Left lobe of liver (tissue), 2 donors: ENCODE measurements around the gene PDE1A. TPM values are rescaled to one million over a fixed set of nuclear protein-coding genes. Genes with fewer than 3 reads are reported as not detected.
"Not testable (repeated sequence)": the region's sequence is repeated elsewhere in the genome, so short reads cannot be mapped to it uniquely, and the experiment has no call there.

Experiments
- ATAC-seq: fragments of 200-7000 bp; cut with Tn5 transposase; one replicate; pipeline ENCODE4 v1.9.1; 2020; ENCODE audit warnings: mild to moderate bottlenecking, moderate library complexity
- DNase-seq: peaks from one replicate; pipeline ENCODE4 v3.0.0-alpha.2; 2020; ENCODE audit warnings: low spot score
- total RNA-seq: library from RNA; stranded (reverse); gene quantifications from one replicate; pipeline ENCODE4 v1.2.1, GENCODE V29; 2021
- donor health status: DM: no; HTN: no; CAD: no; lungs with moderate emphysema.
- donor health status: DM: no; HTN: yes; CAD: no.

PDE1A gene
- total RNA-seq, 1 donor from 2014 or later = 1.1 TPM

DNA sequence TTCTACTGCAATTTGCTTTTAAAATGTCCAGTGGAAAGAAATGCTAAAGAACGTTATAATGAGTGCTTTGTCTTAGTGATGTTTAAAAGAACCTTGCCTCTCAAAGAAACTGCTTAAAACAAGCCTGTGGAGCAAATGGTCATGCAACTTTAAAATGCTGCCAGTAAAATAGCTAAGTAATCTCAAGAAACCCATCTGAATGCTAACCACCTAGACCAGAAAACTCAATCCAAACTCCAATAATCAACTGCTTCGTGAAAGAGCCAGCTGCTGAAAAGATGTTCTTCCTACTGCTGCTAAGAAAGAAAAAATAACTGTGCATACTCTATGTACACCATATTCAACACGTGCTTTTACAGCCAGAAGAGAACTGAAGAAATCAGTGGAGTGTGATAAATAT, 145.6 kb downstream of the PDE1A start:
- DNase-seq = no peak
- no peak for ATAC-seq

DNA sequence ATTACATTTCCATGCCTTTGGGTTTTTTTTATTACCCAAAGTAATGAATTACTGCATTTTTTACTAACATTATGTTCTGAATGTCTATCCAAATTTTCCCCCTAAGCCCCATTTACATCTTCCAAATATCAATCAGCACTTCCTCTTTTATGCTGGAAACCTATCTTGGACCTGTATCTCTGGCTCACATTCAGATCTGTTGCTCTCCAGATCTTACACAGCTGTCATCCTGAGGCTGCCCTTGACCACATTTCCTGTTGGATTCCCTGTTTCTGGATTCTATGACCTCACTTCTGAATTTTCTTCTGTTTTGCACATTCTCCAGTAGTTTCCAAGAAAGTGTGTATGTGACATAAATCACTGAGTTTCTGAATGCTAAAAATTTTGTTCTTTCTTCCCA, 146.7 kb downstream of the PDE1A start:
- DNase-seq (no peak), ATAC-seq (no peak)

DNA sequence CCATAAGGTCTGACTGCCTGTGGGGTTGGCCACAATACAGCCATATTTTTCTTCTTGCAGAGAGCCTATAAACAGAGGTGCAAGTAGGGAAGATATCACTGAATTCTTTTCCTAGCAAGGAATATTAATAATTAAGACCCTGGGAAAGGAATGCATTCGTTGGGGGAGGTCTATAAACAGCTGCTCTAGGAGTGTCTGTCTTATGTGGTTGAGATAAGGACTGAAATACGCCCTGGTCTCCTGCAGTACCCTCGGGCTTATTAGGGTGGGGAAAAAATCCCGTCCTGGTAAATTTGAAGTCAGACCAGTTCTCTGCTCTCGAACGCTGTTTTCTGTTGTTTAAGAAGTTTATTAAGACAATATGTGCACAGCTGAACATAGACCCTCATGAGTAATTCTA, 150.2 kb downstream of the PDE1A start:
- DNase-seq, ATAC-seq: not testable (repeated sequence)

DNA sequence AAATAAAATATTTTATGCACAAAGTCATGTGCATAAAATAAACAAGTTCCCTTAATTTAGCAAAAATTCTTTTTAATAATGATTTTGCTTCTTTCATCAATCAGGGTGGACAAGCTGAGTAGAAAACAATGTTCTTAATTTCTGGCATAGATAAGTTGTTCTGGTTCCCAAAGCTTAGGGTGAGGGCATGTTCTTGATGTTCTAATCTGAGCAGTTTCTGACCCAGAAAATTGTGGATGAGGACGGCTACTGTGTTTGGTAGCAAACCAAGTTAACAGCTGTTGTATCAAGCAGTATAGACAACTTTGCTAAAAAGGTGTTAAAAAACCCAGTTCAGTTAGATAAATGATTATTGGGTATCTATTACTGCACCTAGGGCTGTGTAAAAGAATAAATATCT, 158.9 kb downstream of the PDE1A start:
- no peak for DNase-seq
- ATAC-seq = no peak

DNA sequence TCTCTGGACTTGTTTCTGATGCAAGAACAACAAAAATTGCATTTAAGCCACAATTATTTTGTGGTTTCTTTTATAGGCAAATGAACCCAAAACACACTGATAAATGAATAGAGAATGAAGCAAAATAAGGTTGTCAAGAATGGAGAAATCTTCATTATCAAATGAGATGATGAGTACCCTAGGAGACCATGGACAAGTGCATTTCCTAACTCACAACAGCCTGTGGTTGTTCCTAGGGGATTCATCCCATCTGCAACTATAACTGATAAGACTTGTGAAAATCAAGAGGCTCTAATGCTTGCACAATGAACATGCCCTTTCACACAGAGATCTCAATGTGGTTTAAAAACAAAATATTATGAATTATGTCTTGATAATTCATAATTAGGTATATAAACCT, 159.9 kb downstream of the PDE1A start:
- ATAC-seq = no peak
- DNase-seq = no peak

DNA sequence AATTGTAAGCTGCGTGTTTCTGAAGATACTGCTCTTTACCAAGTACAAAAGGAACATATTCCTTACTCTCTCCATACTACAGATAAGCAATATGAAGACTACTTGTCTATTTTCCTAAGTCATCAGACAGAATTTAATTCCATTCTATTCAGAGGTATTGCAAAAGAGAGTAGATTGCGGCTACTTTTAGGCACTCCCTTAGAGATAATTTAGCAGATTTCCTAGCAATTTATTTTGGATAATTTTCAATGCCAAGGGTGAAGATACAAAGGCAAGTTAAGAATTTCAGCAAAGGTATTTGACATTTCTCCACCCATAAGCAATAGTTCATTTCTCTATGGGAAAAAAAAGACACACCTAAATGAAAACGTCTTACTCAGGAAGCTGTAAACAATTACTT, 161.1 kb downstream of the PDE1A start:
- DNase-seq (no peak), ATAC-seq (no peak)

DNA sequence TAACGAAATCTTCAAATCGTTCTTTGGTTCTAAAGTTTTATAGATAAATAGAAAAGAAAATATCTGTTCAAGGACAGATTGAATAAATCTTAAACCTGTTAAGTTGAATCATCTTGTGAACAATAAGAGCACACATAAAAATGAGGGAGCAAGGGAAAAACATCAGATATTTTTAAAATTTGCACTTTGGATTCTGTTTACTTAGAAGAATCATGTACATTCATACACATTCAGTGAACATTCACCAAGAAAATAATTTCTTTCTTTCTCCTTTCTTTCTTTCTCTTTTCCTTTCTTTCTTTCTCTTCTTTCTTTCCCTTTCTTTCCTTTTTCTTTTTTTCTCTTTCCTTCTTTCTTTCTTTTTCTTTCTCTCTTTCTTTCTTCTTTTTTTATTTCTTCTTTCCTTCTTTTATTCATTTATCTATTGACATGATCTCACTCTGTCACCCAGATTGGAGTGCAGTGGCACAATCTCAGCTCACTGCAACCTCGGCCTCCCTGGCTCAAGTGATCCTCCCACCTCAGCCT, 164.9 kb downstream of the PDE1A start:
- no peak for DNase-seq
- no peak for ATAC-seq

DNA sequence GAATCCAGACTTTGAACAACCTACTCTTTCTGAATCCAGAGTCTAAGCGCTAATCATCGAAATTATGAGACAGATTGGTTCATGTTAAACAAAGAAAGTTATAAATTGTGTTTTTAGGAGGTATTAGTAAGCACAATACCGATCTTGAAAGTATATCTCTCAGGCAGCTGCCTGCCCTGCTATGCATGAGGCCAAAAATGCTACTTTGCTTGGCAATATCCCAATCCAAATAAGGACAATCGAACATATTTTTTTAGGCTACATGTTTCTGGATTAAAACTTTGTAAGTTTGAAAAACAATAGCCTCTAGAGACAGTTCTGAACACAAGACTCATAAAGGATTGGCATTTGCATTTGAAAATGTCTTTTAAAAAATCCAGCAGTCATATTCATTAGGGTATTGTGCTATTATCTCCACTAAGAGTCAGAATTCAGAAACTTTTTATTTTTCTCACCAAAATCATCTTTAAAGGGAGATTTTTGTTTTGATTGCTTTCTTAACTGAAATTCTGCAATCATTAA, 167.1 kb downstream of the PDE1A start:
- no peak for DNase-seq

DNA sequence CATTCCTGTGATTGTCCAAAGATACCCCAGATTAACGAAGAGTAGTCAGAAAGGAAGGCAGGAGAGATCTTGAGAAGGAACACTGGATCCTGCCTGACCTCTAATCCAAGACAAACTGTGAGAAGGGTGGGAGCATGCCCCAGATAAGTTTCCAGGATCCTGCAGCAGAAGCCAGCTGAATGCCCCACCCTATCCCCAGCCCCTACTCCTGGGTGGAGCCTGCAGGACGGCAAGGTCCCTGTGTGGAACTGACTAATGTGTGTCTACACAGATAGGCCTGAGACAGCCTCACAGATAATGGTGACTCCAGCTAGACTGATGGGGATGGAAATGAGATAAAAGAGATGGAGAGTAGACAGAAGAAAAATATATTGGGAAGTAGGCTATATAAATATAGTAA, 174.3 kb downstream of the PDE1A start:
- DNase-seq (no peak), ATAC-seq (no peak)

More for the DNA sequence above, 167.1 kb downstream of the PDE1A start:
- no peak for ATAC-seq

DNA sequence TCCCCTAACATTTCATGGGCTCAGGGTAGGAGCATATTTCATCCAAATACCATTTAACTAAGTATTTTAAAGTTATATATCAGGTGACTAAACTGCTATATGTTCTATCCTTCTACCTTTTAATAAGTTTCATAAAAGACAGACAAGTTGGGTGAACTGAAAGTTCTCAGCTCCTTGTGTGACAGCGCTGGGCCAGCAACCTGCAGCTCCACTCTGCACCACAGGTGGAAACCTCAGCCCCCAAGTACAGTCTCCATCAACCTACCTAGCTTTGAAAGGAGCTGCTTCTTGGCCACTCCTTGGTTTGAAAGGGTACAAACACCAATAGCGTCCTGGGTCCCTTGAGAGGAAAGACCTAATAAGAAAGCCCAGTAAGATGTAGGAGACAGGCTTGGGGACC, 177.9 kb downstream of the PDE1A start:
- DNase-seq (no peak), ATAC-seq (no peak)

DNA sequence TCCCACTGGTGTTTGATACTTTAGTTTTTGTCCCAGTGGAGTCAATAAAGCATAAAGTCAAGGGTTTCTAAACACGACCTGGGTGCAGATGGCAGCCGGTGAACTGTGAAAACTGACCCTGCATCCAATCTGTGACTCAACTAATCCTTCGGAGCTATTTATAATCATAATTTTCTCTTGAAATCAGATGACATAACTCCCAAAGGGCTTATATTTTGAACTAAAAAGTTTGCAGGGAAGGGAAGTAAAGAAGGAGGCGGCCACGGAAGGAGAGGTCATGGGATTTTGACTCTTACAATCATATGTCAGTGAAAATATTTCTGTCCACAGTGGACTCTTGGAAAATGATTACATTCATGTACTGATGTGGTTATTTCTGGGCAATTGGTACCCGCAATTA, 178.5 kb downstream of the PDE1A start:
- no peak for ATAC-seq
- DNase-seq = no peak

DNA sequence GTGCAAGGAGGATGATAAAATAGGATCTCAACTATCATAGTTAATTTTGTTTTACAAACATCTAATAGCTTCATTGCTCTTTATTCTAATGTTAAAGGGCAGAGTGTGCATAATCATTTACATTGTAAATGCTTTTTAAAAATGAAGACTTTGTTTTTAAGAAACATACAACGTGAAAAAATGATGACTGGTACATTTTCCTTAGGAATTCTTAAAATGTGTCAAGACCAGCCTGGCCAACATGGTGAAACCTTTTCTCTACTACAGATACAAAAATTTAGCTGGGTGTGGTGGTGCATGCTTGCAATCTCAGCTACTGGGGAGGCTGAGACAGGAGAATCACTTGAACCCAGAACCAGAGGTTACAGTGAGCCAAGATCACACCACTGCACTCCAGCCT, 179.0 kb downstream of the PDE1A start:
- ATAC-seq (no peak), DNase-seq (no peak)

DNA sequence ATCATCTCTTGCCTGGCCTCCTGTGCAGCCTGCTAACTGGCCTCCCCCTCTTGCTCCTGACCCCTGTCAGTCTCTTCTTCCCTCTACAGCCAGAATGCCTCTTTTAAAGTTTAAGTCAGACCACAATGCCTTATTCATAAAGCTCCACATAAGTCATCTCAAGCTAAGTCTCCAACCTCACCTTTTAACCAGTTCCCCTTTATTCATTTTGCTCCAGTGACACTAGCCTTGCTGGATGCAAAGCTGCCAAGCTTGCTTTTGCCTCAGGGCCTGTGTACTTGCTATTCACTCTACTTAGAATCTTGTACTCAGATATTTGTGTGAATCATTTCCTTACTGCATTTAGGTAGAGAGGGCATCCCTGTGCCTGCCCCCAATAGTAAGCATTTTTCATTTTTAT, 180.9 kb downstream of the PDE1A start:
- no peak for ATAC-seq
- DNase-seq = no peak

DNA sequence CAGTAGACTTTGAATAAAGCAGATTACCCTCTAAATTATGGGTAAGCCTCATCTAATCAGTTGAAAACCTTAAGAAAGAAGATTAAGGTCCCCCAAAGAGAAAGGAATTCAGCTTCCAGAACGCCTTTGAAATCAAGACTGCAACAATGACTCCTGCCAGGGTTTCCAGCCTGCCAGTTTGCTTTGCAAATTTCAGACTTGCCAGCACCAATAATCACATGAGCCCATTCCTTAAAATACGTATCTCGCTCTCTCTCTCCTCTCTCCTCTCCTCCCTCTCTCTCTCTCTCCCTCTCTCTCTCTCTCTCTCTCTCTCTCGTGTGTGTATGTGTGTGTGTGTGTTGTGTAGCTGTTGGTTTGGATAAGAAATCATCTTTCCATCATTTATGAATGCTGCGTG, 184.2 kb downstream of the PDE1A start:
- DNase-seq (no peak), ATAC-seq (no peak)

DNA sequence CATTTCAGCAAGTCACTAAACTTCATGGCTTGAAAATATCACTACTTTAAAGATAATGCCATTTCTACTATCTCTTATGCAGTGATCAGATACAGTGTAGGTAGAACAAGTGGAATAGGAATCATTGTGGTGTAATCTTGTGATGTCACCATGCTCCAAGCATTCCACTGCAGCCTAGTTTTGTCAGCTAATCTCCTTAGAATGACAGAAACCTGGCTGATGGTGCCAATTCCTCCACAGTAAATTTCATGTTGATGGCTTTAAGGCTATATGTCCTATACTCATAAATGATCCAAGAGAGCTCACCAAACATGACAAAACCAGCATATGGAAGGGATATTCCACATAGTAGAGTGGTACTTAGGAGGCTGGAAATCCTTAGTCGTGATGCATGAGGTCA, 184.9 kb downstream of the PDE1A start:
- ATAC-seq (no peak), DNase-seq (no peak)

DNA sequence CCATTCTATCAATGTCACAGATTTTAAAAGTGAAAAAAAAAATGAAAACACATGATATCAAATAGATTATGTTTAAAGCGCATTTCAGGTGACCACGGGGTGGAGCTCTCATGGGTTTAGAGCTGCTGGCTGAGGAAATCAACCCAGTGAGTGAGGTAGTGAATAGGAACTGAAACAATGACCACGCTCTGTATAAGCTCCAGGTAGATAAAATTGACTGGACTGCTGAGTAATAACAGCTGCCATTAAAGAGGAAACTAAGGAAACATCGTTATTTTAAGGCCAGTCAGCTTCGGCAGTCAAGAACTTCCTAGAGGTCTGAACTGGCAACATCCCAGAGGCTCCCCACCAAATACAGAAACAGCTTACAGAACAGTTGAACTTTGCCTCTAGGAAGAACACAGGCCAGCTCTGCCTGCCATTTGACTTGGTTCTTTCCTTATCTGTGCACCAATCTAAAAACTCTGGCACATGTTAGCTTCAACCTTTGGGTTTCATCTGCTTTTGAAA, 185.9 kb downstream of the PDE1A start:
- ATAC-seq (peak; percentile 98), DNase-seq (peak; percentile 47)

DNA sequence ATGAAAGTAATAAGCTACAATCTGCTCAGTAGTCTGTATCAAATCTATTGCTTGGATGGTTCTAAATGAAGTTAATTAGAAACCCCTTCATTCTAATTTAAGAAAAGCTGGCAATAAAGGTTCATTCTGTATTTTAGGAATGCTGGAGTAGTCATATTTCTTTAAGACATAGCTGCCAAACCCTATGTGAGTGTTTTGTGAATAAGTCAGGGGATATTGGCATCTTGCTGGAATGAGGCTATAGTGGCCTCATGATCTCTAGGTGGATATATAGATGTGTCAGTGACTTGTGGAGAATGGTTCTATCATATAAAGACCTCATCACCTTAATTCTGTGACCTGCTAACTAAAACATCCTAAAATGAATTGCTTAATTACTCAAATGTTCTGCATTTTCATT, 196.3 kb downstream of the PDE1A start:
- ATAC-seq = no peak

DNA sequence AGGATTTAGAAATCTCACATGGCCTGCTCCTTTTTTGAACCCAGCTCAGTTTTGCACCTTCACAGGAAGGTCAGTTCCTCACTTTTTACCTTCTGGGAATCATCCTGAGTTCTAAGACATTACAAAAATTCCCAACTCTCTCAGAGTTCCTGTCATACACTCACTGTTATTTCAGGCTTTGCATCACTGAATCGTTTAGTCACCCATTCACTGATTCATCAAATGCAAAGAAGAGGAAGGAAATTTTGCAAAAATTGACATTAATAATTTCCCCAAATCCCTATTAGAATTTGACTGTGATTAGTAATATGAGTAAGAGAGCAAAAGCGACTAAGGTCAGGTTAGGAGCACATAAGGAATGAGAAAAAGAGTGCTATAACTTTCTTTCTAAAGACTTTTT, 197.5 kb downstream of the PDE1A start:
- ATAC-seq (no peak), DNase-seq (no peak)

More for the DNA sequence above, 196.3 kb downstream of the PDE1A start:
- no peak for DNase-seq

DNA sequence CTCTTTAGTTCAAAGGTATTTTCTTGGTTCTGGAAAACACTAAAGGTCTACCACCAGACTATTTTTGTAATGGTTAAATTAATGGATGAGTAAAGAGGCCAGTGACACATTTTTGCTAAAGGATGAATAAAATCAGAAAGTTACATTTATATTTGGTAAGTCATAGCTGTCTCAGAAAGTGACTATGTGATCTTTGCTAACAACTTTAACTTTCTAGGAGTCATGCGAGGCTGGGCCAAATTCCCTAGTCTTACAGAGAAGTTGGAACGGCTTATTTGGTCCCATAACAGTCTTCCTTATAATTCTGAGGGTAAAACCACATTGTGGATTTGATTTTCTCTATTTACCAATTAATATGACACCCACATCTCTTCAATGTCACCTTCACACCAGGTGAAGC, 198.1 kb downstream of the PDE1A start:
- ATAC-seq (no peak), DNase-seq (no peak)

DNA sequence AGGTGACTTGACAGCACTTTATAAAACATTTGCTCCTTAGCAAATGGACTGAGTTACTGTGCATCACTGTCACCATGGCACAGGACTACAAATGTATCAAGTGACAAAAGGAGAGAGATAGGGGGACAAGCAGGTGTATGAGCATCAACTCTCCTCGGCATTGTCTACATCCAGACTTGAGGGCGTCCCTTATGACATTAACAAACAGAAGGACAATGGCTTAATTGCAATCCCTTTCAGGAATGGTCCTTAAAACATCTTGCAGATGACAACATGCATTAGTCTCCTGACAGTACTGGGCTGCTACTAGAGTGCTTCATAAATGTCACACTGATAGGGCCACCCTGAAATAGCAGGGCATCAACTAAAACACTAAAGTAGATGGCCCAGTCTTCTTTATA, 198.8 kb downstream of the PDE1A start:
- ATAC-seq (no peak), DNase-seq (no peak)

DNA sequence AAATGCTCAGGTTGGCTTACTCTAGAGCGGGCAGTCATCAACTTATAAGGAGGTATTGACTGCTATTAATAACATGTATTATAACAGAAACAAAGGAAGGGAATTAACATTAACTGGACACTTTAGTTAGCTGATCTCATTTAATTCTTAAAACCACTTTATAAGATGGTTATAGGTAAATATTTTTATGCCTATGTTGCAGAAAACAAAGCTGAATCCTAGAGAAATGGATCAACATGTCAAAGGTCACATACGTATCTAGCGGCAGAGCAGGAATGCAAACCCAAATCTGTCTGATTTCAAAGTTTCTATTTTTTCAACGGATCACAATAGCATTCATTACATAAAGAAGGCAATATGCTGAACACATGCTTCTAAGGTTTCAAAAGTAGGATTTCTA, 200.0 kb downstream of the PDE1A start:
- no peak for ATAC-seq

DNA sequence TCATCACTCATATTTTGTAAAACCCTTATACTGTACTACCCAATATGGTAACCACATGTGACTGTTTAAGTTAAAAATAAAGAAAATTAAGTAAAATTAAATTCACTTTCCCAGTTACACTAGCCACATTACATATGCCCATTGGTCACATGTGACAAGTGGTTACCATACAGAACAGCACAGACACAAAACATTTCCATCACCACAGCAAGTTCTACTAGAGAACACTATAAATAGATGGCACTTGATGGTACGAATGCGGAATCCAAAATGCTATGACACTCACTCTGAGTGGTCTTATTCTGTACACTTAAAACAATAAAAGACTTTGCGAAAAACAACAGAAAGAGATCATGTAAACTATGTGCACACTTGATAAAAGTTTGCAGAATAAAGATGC, 202.2 kb downstream of the PDE1A start:
- no peak for ATAC-seq
- no peak for DNase-seq

More for the DNA sequence above, 200.0 kb downstream of the PDE1A start:
- DNase-seq = no peak

DNA sequence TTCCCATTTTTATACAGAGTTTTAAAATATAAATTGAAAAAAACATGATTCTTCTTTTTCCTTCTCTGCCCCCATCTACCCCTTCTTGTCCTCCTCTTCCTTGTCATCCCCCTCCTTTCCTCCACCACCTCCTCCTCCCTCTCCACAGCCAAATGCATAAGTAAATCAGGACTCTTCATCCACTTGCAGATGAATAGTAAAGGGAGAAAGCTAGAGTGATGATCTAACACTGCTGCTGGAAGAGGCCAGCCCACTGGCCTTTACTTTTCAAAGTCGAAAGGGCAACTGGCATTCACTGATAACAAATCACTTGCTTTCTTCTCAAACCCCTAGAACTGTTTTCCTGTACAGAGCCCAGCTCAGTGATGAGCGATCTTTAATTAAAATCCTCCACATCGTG, 205.8 kb downstream of the PDE1A start:
- DNase-seq (no peak), ATAC-seq (no peak)
